Esophagus mucosa (tissue), 1 donor: ENCODE measurements around the gene CCN6. TPM values are rescaled to one million over a fixed set of nuclear protein-coding genes. Genes with fewer than 3 reads are reported as not detected.
A peak's percentile ranks its signal among the peaks of the same experiment; 100 is the strongest.
"Not testable (repeated sequence)": the region's sequence is repeated elsewhere in the genome, so short reads cannot be mapped to it uniquely, and the experiment has no call there.

Experiments
- ATAC-seq: fragments of 200-7000 bp; cut with Tn5 transposase; one replicate; pipeline ENCODE4 v1.9.1; 2020
- total RNA-seq: library from RNA; stranded (reverse); gene quantifications from one replicate; pipeline ENCODE4 v1.2.4, GENCODE V29; 2023
- donor health status: DM: yes; HTN: yes; CAD: no.

Gene CCN6
- total RNA-seq, 1 donor from 2014 or later = not detected

GRCh38 chr6:112030206-112030960 lies 23.5 kb upstream of the CCN6 start:
- peak; percentile 83 for ATAC-seq

GRCh38 chr6:112030961-112031660 lies 22.8 kb upstream of the CCN6 start:
- ATAC-seq = peak; percentile 29

DNA sequence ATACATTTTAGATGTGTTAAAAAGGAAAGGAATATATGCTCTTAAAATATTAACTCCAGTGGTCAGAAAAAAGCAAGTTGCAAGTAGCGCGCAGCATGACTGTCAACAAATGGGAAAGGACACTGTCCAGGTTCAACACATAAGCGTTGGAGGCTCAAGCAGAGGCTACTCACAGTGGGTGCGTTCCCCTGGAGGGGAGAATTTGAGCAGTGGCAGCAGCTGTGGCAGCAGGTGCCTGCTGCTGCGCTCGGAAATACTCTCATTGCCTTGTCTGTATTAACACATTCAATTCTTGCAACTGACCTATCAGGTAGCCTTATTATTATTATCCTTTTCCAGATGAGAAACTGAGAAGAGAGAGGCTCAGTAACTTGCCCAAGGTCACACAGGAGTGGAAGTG lies 21.9 kb upstream of the CCN6 start:
- no peak for ATAC-seq

DNA sequence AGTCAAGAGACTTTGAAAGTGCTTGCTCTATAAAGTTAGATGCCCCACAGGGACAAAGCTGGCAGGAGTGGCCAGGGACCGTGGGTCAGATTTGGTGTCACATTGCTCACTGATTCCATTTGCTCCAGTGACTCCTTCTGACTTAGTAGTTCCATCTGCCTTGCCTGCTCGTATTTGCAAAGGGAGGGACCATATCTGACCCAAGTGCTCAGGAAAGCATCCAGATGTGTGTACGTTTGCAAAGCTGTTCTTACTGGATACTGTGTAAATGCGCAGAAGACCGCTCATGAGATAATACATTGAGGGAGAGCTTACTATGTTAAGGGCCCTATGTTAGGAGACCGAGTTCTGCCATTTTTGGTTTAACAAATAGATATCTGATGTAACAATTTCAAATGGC lies 21.2 kb upstream of the CCN6 start:
- ATAC-seq = no peak

DNA sequence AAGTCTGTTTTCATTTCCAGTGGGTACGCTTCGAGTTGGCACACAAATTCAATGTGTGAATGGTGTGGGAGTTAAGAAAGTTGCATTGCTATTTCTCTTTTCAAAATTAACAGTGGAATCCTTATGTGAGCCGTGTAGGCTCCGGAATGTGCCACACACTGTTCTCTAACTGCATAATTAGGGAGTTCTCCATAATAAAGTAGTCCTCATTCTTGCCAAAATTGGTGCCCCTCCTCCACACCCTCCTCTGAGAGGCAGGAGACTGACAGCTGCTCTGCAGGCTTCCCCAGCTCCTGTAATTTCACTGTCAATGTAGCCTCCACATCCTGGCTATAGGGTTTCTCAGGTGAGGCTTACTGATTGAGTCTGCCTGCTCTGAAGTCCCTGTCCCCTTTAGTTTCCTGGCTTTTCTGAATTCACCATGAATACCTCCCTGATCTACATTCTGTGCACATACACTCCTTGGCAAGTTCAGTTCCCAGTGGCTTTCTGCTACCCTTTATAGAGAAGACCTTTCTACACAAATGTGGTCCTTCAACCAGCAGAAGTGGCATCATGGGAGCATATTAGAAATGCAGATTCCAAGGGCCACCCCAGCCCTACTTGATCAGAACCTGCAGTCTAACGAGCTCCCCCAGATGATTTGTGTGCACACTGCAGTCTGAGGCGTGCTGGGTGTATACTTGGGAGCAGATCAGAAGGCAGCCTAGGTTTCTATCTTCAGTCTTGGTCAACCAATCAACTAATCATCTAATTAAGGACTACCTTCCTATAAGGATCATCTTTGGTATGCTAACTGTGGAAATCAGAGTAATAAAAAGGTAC lies 19.9 kb upstream of the CCN6 start:
- no peak for ATAC-seq

DNA sequence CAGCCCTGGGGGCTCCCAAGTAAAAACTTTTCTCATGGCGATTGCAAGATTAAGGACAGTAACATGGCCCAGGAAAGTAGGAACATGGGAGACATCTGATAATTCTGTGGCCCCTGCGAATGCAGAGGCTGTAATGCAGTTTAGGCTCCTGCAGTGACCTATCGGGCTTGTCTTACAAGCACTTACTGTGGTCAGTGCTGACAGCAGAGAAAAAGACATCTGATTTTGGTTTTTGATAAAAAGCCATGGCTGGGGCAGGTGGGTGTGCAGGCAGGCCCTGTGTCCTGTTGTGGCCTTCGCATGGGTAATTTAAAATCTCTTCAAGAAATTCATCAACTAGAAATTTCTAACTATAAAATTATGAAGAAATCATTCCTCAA lies 19.3 kb upstream of the CCN6 start:
- no peak for ATAC-seq

DNA sequence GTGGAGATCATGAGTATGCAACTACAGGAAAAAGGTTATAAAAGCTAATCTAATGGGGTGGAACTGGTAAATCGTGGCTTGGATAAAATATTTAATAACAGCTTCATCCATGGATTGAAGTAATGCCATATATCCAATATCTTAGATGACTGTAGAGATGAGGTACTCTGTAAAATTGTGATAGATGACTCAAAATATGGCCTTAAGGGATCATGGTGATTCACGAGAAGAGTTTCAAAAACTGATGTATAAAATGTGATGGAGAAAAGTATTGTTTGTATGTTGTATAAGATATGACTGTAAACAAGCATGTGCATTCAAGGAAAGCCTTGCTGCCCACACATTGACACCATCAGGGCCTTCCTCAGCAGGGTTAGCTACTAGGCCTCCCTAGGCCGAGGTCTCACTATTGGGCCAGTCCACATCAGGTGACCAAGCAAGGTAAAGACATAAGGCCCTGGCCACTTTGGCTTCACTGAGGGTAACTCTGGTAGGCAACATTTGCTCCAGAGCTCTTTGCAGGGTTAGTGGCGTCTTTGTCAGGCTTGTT lies 17.7 kb upstream of the CCN6 start:
- no peak for ATAC-seq

GRCh38 chr6:112037783-112038216 lies 16.1 kb upstream of the CCN6 start:
- ATAC-seq = peak; percentile 70

DNA sequence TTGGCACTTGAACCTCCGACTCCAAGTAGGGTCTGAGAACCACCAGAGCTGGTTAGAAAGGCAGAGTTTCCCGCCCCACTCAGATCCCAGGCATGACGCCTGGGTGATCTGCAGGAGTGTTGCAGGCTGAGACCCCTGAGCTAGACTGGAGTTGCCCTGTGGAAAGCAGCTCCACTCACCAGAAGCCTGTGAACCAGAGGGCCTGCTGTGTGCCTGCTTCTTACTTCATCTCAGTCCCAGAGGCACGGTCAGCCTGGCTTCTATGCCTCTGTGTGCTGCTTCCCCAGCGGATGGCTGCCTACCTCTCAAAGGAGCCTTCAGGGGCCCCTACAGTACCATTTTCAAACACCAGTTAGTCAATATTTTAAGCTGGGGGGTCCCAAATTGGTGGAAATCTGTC lies 15.6 kb upstream of the CCN6 start:
- ATAC-seq = no peak

DNA sequence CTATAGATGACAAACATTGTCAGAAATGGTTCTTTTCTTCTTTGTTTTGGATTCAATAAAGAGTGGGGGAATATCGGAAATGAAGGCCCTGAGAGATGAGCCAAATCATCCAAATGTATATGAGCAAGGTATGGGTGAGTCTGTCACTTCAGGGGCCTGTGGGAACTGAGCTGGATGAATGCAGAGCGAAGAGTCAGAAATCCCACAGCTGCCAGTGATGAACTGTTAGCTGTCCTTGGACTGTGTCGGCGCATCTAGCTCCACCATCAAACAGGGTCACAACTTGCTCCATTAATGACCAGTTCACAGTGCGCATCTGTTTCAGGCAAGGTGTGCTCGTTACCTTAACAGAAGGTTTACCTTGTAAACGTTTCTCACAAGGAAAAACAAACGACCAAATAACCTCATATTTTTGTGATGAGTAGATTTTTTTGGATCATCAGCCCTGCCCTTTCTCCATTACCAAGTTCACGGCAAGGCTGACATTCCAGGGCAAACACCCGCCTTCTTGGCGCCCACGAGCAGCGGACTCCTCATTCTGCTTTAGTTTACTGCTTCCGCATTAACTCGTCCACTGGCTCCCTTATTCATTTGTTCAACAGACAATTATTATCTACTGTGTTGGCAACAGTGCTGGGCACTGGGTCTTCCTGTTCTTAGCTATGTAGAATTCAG lies 15.0 kb upstream of the CCN6 start:
- ATAC-seq = no peak

GRCh38 chr6:112039431-112039770 lies 14.5 kb upstream of the CCN6 start:
- ATAC-seq = no peak

DNA sequence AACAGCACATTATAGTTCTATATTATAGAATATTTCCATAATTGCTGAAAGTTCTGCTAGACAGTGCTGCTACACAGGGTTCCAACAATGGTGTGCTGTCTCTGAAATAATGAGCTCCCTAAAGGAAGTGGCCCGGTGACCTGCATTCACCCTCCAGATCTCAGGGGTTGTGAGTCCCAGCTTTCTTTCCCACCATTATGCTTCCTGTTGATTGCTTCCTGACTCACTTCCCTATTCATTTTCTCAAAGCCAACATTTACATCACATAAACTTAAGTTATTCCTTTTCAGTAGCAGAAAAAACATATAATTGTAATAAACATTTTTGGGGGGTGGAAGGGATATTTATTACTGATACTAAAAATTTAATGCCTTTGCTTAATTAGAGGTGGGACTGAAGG lies 12.9 kb upstream of the CCN6 start:
- ATAC-seq = no peak

GRCh38 chr6:112041535-112041934 lies 12.4 kb upstream of the CCN6 start:
- no peak for ATAC-seq

DNA sequence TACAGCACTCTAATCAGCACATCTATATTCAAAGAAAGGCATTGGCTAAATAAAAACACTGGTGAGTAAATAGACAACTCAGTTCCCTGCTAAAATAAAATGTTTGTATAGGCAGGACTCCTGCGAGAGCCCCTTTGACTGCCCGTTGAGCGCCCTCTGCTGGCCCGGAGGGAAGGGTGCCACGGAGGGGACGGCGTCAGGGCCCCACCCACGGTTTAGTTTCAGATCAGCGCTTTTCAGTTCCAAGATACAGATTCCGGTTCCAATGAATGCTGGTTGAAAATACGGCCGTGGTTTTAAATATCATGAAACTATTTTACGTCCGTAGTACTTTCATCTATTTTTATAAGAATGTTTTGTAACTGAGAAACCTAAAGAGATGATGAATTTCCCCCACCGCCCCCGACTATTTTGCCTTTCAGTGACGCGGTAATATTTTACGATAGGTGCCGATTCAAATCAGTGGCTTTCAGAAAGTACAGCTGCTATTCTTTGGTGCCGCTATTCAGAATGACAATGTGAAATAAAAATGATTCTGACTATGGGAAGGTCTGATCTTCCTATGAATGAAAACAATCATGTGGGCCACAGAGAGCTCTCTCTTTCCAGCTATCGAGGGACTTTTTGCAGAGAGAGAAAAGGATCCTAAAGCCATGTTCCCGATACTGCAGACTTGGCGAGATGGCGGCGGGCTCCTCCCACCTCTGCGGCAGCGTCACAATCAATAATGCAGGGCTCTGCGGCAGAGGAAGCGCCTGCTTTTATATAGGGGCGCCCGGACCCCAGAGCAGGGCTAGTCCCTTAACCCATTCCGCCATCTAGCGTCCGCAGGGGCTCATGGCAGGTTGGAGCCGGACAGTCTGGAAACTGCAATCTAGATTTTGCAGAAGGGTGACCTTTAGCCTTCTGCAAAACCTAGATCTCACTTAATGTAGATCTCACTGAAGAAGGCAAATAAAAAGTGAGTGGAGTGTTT lies 10.6 kb upstream of the CCN6 start:
- peak; percentile 94 for ATAC-seq

DNA sequence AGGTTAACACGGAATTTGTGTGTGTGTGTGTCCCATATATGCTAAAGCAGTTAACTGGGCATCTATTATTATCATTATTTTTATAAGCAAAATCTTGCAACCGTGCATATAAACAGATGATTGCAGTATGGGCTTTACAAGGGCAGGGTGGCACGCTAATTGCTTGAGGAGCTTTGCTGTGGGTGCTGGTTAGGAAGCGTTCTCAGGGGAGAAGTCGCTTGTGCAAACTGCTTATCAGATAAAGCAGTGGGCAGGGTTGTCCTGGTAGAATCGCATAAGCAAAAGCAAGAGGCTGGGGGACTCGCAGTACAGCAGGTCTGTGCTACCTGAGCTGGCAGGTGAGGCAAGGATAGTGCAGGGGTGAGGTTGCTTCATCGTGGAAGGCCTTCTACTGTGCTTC lies 9.7 kb upstream of the CCN6 start:
- no peak for ATAC-seq

- no peak for ATAC-seq
Observed at GRCh38 chr6:112044856-112045255, 9.0 kb upstream of the CCN6 start.

- ATAC-seq = not testable (repeated sequence)
Observed at GRCh38 chr6:112047523-112047922, 6.4 kb upstream of the CCN6 start.

- peak; percentile 63 for ATAC-seq
Observed at GRCh38 chr6:112049026-112049799, 4.7 kb upstream of the CCN6 start.

DNA sequence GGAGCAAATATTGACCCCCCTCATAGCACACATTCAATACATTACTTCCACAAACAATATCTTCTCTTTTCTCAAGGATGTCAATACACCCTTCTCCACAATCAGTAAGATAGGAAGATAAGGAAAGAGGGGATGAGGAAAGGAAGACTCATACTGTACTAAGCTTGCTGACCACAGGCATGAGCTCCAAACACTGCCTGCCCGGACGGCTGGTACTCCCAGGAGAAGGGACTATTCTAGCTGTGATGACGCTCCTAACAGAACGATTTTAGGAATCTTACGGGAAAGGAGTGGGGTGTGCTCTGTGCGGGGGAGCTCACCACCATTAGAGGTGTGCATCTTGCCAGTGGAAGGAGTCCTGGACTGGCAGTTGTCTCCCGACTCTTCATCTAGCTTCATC lies 3.9 kb upstream of the CCN6 start:
- no peak for ATAC-seq

DNA sequence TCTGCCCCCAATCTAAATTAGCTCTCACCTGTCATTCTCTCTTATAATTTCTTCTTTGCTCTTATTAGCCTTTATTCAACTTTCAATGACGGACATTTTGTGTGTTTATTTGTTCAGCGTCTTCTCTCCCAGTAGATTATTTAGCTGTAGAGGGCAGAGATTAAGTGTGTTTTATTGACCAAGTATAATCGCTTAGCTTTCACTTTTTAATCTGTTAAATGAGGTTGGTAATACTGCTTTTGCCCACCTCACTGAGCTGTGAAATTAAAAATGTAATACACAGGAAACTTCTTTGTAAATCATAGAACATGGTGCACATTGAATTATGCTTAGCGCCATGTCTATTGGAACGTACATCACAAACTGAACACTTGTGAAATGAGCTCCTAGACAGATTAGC lies 3.5 kb upstream of the CCN6 start:
- no peak for ATAC-seq
